ENCODE results near the gene USP53.
"Not testable (repeated sequence)": the region's sequence is repeated elsewhere in the genome, so short reads cannot be mapped to it uniquely, and the experiment has no call there.

GRCh38 chr4:119279541-119279940, 67.0 kb downstream of the USP53 start:
- TF ChIP-seq CTCF (IDR thresholded peaks at IDR 0.05; ENCODE audit: low read length); EZH2 (optimal IDR thresholded peaks at IDR 0.05; ENCODE audit: low read depth, low read length): not testable (repeated sequence)

All from MM.1S (cell line).